Measurements from ENCODE around the gene ABLIM1.

GRCh38 chr10:114551636-114551972, 106.5 kb downstream of the ABLIM1 start:
- TF ChIP-seq GATA3 (IDR thresholded peaks at IDR 0.05; ENCODE audit: low read depth, low read length), result no peak
- no peak for TF ChIP-seq GATA2 (IDR thresholded peaks at IDR 0.05; ENCODE audit: low read depth, low read length)
